Smooth muscle cell (in vitro differentiated cells): ENCODE measurements around the gene FAN1. TPM values are rescaled to one million over a fixed set of nuclear protein-coding genes. Genes with fewer than 3 reads are reported as not detected.

Source experiments
- DNase-seq: peaks from one replicate; lab custom pipeline; 2025; ENCODE audit not compliant: unreplicated experiment; lab: John Stamatoyannopoulos, UW
- H2AFZ ChIP-seq: fragments of 200-600 bp; sonication (generic); 2 replicates; pipeline ENCODE4 v1.6.0; 2016; ENCODE audit warnings: antibody characterized with exemption, low read depth, mild to moderate bottlenecking
- H3F3A ChIP-seq: fragments of 200-600 bp; sonication (generic); 2 replicates; pipeline ENCODE4 v1.6.0; 2017; ENCODE audit warnings: antibody characterized with exemption, low read depth
- H3K27ac ChIP-seq: fragments of 200-600 bp; sonication (generic); 2 replicates; pipeline ENCODE4 v1.5.1; 2016; ENCODE audit warnings: low read depth, mild to moderate bottlenecking
- H3K27me3 ChIP-seq: fragments of 200-600 bp; sonication (generic); 2 replicates; pipeline ENCODE4 v1.6.1; 2016; ENCODE audit warnings: low read depth, mild to moderate bottlenecking
- H3K36me3 ChIP-seq: fragments of 200-600 bp; sonication (generic); 2 replicates; pipeline ENCODE4 v1.5.1; 2016; ENCODE audit warnings: low read depth
- H3K4me1 ChIP-seq: fragments of 200-600 bp; sonication (generic); 2 replicates; pipeline ENCODE4 v1.5.1; 2016; ENCODE audit warnings: low read depth
- H3K4me2 ChIP-seq: fragments of 200-600 bp; sonication (generic); 2 replicates; pipeline ENCODE4 v1.6.0; 2016; ENCODE audit warnings: mild to moderate bottlenecking
- H3K4me3 ChIP-seq: fragments of 200-600 bp; sonication (generic); 2 replicates; pipeline ENCODE4 v1.5.1; 2016; ENCODE audit warnings: mild to moderate bottlenecking
- H3K79me2 ChIP-seq: fragments of 200-600 bp; sonication (generic); 2 replicates; pipeline ENCODE4 v1.6.0; 2016; ENCODE audit warnings: low read depth, mild to moderate bottlenecking
- H3K9ac ChIP-seq: fragments of 200-600 bp; sonication (generic); 2 replicates; pipeline ENCODE4 v1.6.0; 2016; ENCODE audit warnings: low read depth
- H3K9me3 ChIP-seq: fragments of 200-600 bp; sonication (generic); replicated peaks from 2 replicates; pipeline ENCODE4 v1.5.1; 2016; ENCODE audit warnings: low read depth
- H4K20me1 ChIP-seq: fragments of 200-600 bp; sonication (generic); 2 replicates; pipeline ENCODE4 v1.6.0; 2016; ENCODE audit warnings: low read depth
- WGBS: methylation state at CpG from one replicate; pipeline ENCODE4 v1.1.7; 2016; ENCODE audit warnings: low lambda C conversion rate; 5-methylcytosine and 5-hydroxymethylcytosine counted together
- polyA plus RNA-seq: library from polyadenylated mRNA; unstranded; fragments of >200 nt; fragmentation: Nextera tagmentation; extraction: Ambion mirVana; gene quantifications from 2 replicates; pipeline ENCODE4 v1.2.1, GENCODE V29; 2016
- total RNA-seq: library from RNA; depleted of rRNA; stranded (reverse); fragments of >200 nt; gene quantifications from 2 replicates; pipeline ENCODE4 v1.2.3, GENCODE V29; 2014
- TF ChIP-seq, protein P1 (sequence below): fragments of 200-600 bp; sonication (generic); IDR thresholded peaks from 2 replicates; pipeline ENCODE4 v1.5.1; 2017; ENCODE audit warnings: borderline replicate concordance, mild to moderate bottlenecking, antibody characterized with exemption; ENCODE audit not compliant: insufficient read depth, poor library complexity, severe bottlenecking

The FAN1 gene
- total and polyA plus RNA-seq, 2 experiments from 2014 or later: 7.7 to 12.1 TPM

DNA sequence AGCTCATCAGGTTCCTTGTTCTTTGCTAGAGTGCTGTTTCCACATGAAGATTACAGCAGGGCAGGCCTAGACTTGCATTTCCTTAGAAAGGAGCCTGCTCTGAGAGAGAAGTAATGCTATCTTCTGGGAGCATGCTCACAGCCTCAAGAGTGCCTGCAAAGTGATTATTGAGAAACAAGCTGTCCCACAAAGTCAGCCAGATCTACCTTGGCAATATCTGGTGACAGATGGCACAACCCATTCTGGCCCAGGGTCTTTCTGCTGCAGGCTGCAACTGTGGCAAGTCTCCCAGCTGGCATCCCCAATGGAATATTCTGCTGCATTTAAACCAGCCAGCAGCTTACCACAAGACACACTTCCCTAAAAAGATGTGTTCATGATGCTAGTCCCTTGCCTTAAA is 58.4 kb downstream of the FAN1 start:
- H3K4me1 ChIP-seq: no peaks in the 10 kb centered on the region
- no peaks in the 10 kb centered on the region for H3F3A ChIP-seq
- H3K9me3 ChIP-seq: no peaks in the 10 kb centered on the region
- no peaks in the 10 kb centered on the region for H3K36me3 ChIP-seq
- TF ChIP-seq, protein P1, sequence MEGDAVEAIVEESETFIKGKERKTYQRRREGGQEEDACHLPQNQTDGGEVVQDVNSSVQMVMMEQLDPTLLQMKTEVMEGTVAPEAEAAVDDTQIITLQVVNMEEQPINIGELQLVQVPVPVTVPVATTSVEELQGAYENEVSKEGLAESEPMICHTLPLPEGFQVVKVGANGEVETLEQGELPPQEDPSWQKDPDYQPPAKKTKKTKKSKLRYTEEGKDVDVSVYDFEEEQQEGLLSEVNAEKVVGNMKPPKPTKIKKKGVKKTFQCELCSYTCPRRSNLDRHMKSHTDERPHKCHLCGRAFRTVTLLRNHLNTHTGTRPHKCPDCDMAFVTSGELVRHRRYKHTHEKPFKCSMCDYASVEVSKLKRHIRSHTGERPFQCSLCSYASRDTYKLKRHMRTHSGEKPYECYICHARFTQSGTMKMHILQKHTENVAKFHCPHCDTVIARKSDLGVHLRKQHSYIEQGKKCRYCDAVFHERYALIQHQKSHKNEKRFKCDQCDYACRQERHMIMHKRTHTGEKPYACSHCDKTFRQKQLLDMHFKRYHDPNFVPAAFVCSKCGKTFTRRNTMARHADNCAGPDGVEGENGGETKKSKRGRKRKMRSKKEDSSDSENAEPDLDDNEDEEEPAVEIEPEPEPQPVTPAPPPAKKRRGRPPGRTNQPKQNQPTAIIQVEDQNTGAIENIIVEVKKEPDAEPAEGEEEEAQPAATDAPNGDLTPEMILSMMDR: no peak
- no peak overlapping the region for H3K9ac ChIP-seq
- peak overlapping the region; percentile 27 for H3K27ac ChIP-seq
- no peak overlapping the region for H3K4me2 ChIP-seq
- no peaks in the 10 kb centered on the region for H3K27me3 ChIP-seq
- peaks cover 10% of the 10 kb centered on the region for H3K79me2 ChIP-seq
- peaks cover 12% of the 10 kb centered on the region for H4K20me1 ChIP-seq
- H3K4me3 ChIP-seq: no peak overlapping the region
- DNase-seq: no peak
- H2AFZ ChIP-seq: no peak overlapping the region

DNA sequence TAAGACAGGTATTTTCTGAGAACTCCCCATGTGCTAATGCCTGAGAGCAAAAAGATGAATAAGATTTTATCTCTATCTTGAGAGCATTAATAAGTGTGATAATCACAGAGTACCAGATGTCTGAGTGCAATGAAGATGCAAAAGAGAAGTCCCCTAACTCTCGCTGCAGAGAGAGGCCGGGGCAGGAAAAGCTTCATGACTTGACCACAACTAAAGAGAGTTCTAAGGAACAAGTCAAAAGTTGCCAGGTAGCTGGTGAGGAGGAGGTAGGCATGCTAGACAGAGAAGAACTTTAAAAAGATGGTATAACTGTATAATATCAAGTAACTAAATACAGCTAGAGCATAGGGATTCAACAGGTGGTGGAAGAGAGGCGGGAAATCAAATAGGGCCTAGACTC is 58.9 kb downstream of the FAN1 start:
- Histone ChIP-seq H3K4me1 (no peaks in the 10 kb centered on the region), H3K27me3 (no peaks in the 10 kb centered on the region), H3K9me3 (no peaks in the 10 kb centered on the region), H3K4me3 (no peak overlapping the region), H3K4me2 (no peak overlapping the region), H3K36me3 (peaks cover 3% of the 10 kb centered on the region), H3K9ac (no peak overlapping the region), H3F3A (no peaks in the 10 kb centered on the region), H3K79me2 (peaks cover 16% of the 10 kb centered on the region), H2AFZ (no peak overlapping the region), H4K20me1 (peaks cover 17% of the 10 kb centered on the region), H3K27ac (no peak overlapping the region)
- TF ChIP-seq, protein P1: no peak
- WGBS: 94% methylated on average over 3 of the region's 3 CpGs
- no peak for DNase-seq

DNA sequence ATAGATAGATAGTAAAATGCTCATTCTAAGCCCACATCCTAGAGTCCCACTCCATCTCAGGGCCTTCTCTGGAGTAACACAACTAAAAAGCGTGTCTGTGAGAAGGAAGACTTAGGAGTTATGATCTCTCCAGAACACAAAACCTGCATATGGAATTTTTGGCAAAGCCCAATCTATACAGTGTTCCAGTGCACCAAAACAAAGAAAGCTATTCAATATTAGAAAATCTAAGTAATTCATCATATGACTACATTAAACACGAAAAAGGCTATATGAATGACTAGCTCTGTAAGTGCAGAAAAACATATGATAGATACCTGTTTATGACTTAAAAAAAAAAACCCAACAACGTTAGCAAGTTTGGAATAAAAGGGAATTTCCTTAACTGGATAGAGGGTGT is 60.0 kb downstream of the FAN1 start:
- no peak overlapping the region for H3K9ac ChIP-seq
- no peak overlapping the region for H3K4me3 ChIP-seq
- no peak overlapping the region for H3K27ac ChIP-seq
- H3K27me3 ChIP-seq: no peaks in the 10 kb centered on the region
- TF ChIP-seq, protein P1: no peak
- no peaks in the 10 kb centered on the region for H3K4me1 ChIP-seq
- peaks cover 25% of the 10 kb centered on the region for H3K79me2 ChIP-seq
- no peak for DNase-seq
- no peak overlapping the region for H3K4me2 ChIP-seq
- H4K20me1 ChIP-seq: peaks cover 19% of the 10 kb centered on the region
- no peaks in the 10 kb centered on the region for H3F3A ChIP-seq
- H3K36me3 ChIP-seq: peaks cover 8% of the 10 kb centered on the region
- WGBS: 98% methylated on average over 3 of the region's 3 CpGs
- no peak overlapping the region for H2AFZ ChIP-seq
- no peaks in the 10 kb centered on the region for H3K9me3 ChIP-seq

DNA sequence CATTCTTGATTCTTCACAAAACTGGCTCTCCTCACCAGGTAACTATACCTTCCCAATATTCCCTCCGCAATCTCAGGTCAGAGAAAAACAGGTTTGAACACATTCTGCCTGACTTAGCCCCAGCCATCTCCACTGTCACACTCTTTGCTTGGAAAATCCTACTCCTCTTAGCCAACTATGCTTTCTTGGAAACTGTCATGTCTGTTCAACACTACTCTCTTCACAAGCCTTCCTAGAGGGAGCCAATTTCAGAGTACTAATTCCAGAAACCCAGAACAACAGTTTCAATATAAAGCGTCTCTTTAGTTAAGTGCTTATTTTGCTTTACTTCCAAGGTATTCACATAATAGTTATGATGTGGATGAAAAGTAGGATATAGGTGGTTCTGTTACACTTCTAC is 66.0 kb downstream of the FAN1 start:
- H3F3A ChIP-seq: peaks cover 10% of the 10 kb centered on the region
- TF ChIP-seq, protein P1: no peak
- 87% methylated on average over 2 of the region's 2 CpGs for WGBS
- no peak overlapping the region for H3K9ac ChIP-seq
- H3K79me2 ChIP-seq: peaks cover 63% of the 10 kb centered on the region
- H3K4me2 ChIP-seq: no peak overlapping the region
- H3K4me1 ChIP-seq: no peaks in the 10 kb centered on the region
- H3K27me3 ChIP-seq: no peaks in the 10 kb centered on the region
- no peak overlapping the region for H3K4me3 ChIP-seq
- H3K27ac ChIP-seq: no peak overlapping the region
- H3K9me3 ChIP-seq: no peaks in the 10 kb centered on the region
- peaks cover 34% of the 10 kb centered on the region for H3K36me3 ChIP-seq
- no peak for DNase-seq
- no peak overlapping the region for H2AFZ ChIP-seq
- peaks cover 39% of the 10 kb centered on the region for H4K20me1 ChIP-seq
